ENCODE results near the gene MMUT.
"Not testable (repeated sequence)": the region's sequence is repeated elsewhere in the genome, so short reads cannot be mapped to it uniquely, and the experiment has no call there.

GRCh38 chr6:49476564-49476963 is 13.5 kb upstream of the MMUT start:
- TF ChIP-seq CTCF (conservative IDR thresholded peaks at IDR 0.05); ZFX (IDR thresholded peaks at IDR 0.05): not testable (repeated sequence)

Measured in C4-2B (cell line).